Activated CD8-positive, alpha-beta memory T cell treated with anti-CD3 and anti-CD28 coated beads, Interleukin-2, amount 50 U/mL, for 4 hours (primary cell): ENCODE measurements around the gene CFAP43.

Experiments
- DNase-seq: peaks from one replicate; pipeline ENCODE4 v3.0.0-alpha.2; 2020

The CFAP43 gene

GRCh38 chr10:104127411-104127810, 104.8 kb downstream of the CFAP43 start:
- DNase-seq = no peak

- DNase-seq = no peak
Measured at GRCh38 chr10:104123397-104123796, 108.8 kb downstream of the CFAP43 start.

GRCh38 chr10:104122225-104123107, 109.7 kb downstream of the CFAP43 start:
- DNase-seq = no peak

- DNase-seq = peak; percentile 98
Measured at GRCh38 chr10:104121485-104122224, 110.5 kb downstream of the CFAP43 start, which contains the start of gene SFR1. Gene SFR1, plus strand, starts transcription at chr10:104122171. Its CDS starts 13 bp downstream, at chr10:104122184.

- peak; percentile 71 for DNase-seq
Measured at GRCh38 chr10:104120903-104121484, 111.2 kb downstream of the CFAP43 start.

- no peak for DNase-seq
Measured at GRCh38 chr10:104120512-104120902, 111.7 kb downstream of the CFAP43 start.

GRCh38 chr10:104119996-104120395, 112.2 kb downstream of the CFAP43 start:
- DNase-seq = no peak

GRCh38 chr10:104117839-104118323, 114.3 kb downstream of the CFAP43 start:
- DNase-seq = no peak

GRCh38 chr10:104113376-104113956, 118.7 kb downstream of the CFAP43 start:
- DNase-seq = no peak

GRCh38 chr10:104109908-104110662, 122.1 kb downstream of the CFAP43 start:
- DNase-seq = no peak

GRCh38 chr10:104104926-104105325, 127.2 kb downstream of the CFAP43 start:
- no peak for DNase-seq

- DNase-seq = no peak
Measured at GRCh38 chr10:104104418-104104817, 127.7 kb downstream of the CFAP43 start.

GRCh38 chr10:104103956-104104355, 128.2 kb downstream of the CFAP43 start:
- DNase-seq = no peak

- DNase-seq = no peak
Measured at GRCh38 chr10:104101902-104102301, 130.3 kb downstream of the CFAP43 start.

- no peak for DNase-seq
Measured at GRCh38 chr10:104100795-104101194, 131.4 kb downstream of the CFAP43 start.

GRCh38 chr10:104099941-104100340, 132.2 kb downstream of the CFAP43 start:
- DNase-seq = no peak

GRCh38 chr10:104099269-104099668, 132.9 kb downstream of the CFAP43 start:
- DNase-seq = no peak

- DNase-seq = no peak
Measured at GRCh38 chr10:104098358-104098925, 133.7 kb downstream of the CFAP43 start.

- DNase-seq = no peak
Measured at GRCh38 chr10:104096692-104097091, 135.5 kb downstream of the CFAP43 start.

- DNase-seq = no peak
Measured at GRCh38 chr10:104092749-104093148, 139.4 kb downstream of the CFAP43 start.

GRCh38 chr10:104090611-104091010, 141.6 kb downstream of the CFAP43 start:
- no peak for DNase-seq

GRCh38 chr10:104089621-104090020, 142.5 kb downstream of the CFAP43 start:
- no peak for DNase-seq
